HEK293T (cell line): ENCODE measurements around the gene TNFRSF11A.
A peak's percentile ranks its signal among the peaks of the same experiment; 100 is the strongest.

ENCODE experiments used
- CTCF ChIA-PET: fragments of 350-600 bp; formaldehyde crosslinking; extraction: SDS; loops from one replicate; lab custom pipeline; 2021; ENCODE audit warnings: antibody characterized with exemption, inconsistent platforms; lab: Yijun Ruan, JAX
- POLR2A ChIA-PET: fragments of 350-600 bp; formaldehyde crosslinking; extraction: SDS; loops from one replicate; lab custom pipeline; 2020; ENCODE audit warnings: antibody characterized with exemption, inconsistent platforms; lab: Yijun Ruan, JAX
- DNase-seq: peaks from one replicate; pipeline ENCODE4 v3.0.0; 2012; ENCODE audit warnings: mixed read lengths; ENCODE audit errors: extremely low spot score
- ARNT ChIP-seq: fragments of 450-650 bp; IDR thresholded peaks from 2 replicates; pipeline ENCODE4 v1.6.1; 2017; ENCODE audit warnings: mild to moderate bottlenecking
- BHLHE40 ChIP-seq: fragments of 450-650 bp; IDR thresholded peaks from 2 replicates; pipeline ENCODE4 v1.6.1; 2016; ENCODE audit warnings: mild to moderate bottlenecking, moderate library complexity, borderline replicate concordance
- CTBP1 ChIP-seq: fragments of 450-650 bp; IDR thresholded peaks from 2 replicates; pipeline ENCODE4 v1.6.1; 2016; ENCODE audit warnings: borderline replicate concordance
- ELF4 ChIP-seq: fragments of 450-650 bp; IDR thresholded peaks from 2 replicates; pipeline ENCODE4 v1.6.1; 2017; ENCODE audit warnings: antibody characterized with exemption
- FOXA1 ChIP-seq: fragments of 450-650 bp; IDR thresholded peaks from 2 replicates; pipeline ENCODE4 v1.6.1; 2016; ENCODE audit warnings: mild to moderate bottlenecking
- FOXK2 ChIP-seq: fragments of 450-650 bp; IDR thresholded peaks from 2 replicates; pipeline ENCODE4 v1.6.1; 2016; ENCODE audit warnings: mild to moderate bottlenecking
- FOXM1 ChIP-seq: fragments of 450-650 bp; IDR thresholded peaks from 2 replicates; pipeline ENCODE4 v1.6.1; 2017; ENCODE audit warnings: mild to moderate bottlenecking, borderline replicate concordance
- HDGF ChIP-seq: fragments of 450-650 bp; IDR thresholded peaks from 2 replicates; pipeline ENCODE4 v1.6.1; 2017; ENCODE audit warnings: antibody characterized with exemption, borderline replicate concordance
- L3MBTL2 ChIP-seq: fragments of 450-650 bp; conservative IDR thresholded peaks from 2 replicates; pipeline ENCODE4 v1.6.1; 2016; ENCODE audit warnings: mild to moderate bottlenecking
- LEF1 ChIP-seq: fragments of 450-650 bp; IDR thresholded peaks from 2 replicates; pipeline ENCODE4 v1.6.1; 2017; ENCODE audit warnings: mild to moderate bottlenecking, borderline replicate concordance
- NFRKB ChIP-seq: fragments of 450-650 bp; IDR thresholded peaks from 2 replicates; pipeline ENCODE4 v1.6.1; 2016; ENCODE audit warnings: mild to moderate bottlenecking, moderate library complexity
- PKNOX1 ChIP-seq: fragments of 450-650 bp; IDR thresholded peaks from 2 replicates; pipeline ENCODE4 v1.6.1; 2016
- SP1 ChIP-seq: fragments of 450-650 bp; IDR thresholded peaks from 2 replicates; pipeline ENCODE4 v1.6.1; 2017
- SUZ12 ChIP-seq: fragments of 450-650 bp; IDR thresholded peaks from 2 replicates; pipeline ENCODE4 v1.6.1; 2016; ENCODE audit warnings: mild to moderate bottlenecking
- TARDBP ChIP-seq: fragments of 450-650 bp; IDR thresholded peaks from 2 replicates; pipeline ENCODE4 v1.6.1; 2016
- ZNF384 ChIP-seq: fragments of 450-650 bp; IDR thresholded peaks from 2 replicates; pipeline ENCODE4 v1.6.1; 2016

Gene TNFRSF11A

GRCh38 chr18:62327977-62328376 lies 2.9 kb downstream of the TNFRSF11A start:
- DNase-seq = no peak
- CTCF ChIA-PET = interaction anchor here (0.6 kb wide), 1 partner anchor 654 kb away, joined by 3 read pairs; no protein-coding TSS in a partner anchor
- POLR2A ChIA-PET = no interaction called here
- TF ChIP-seq HDGF = no peak
- TF ChIP-seq LEF1 = no peak
- no peak for TF ChIP-seq CTBP1
- no peak for TF ChIP-seq L3MBTL2
- no peak for TF ChIP-seq PKNOX1
- no peak for TF ChIP-seq BHLHE40
- TF ChIP-seq NFRKB = no peak
- TF ChIP-seq ZNF384 = no peak
- no peak for TF ChIP-seq ELF4
- TF ChIP-seq TARDBP = no peak

- DNase-seq = no peak
- POLR2A ChIA-PET = no interaction called here
- TF ChIP-seq ELF4 (no peak), TARDBP (no peak), ZNF384 (no peak), PKNOX1 (peak; percentile 72), ARNT (no peak), SUZ12 (no peak)
- CTCF ChIA-PET = interaction anchor here (0.9 kb wide), 1 partner anchor 14 kb away, joined by 3 read pairs; no protein-coding TSS in a partner anchor
Observed at GRCh38 chr18:62328586-62329525, 3.7 kb downstream of the TNFRSF11A start.

GRCh38 chr18:62329691-62330454 lies 4.8 kb downstream of the TNFRSF11A start:
- CTCF ChIA-PET = interaction anchor here (0.6 to 0.9 kb wide), 2 partner anchors 13 to 23 kb away, joined by 3 read pairs; no protein-coding TSS in a partner anchor
- no peak for DNase-seq
- POLR2A ChIA-PET = no interaction called here
- TF ChIP-seq NFRKB (no peak), HDGF (no peak), LEF1 (no peak), CTBP1 (no peak), ARNT (no peak), L3MBTL2 (no peak), SUZ12 (no peak), ELF4 (no peak), FOXA1 (no peak), FOXM1 (no peak), SP1 (no peak), PKNOX1 (no peak), BHLHE40 (no peak), ZNF384 (no peak)

GRCh38 chr18:62330650-62331049 lies 5.5 kb downstream of the TNFRSF11A start:
- CTCF ChIA-PET = interaction anchor here (0.6 kb wide), 1 partner anchor 23 kb away, joined by 3 read pairs; no protein-coding TSS in a partner anchor
- POLR2A ChIA-PET = no interaction called here
- TF ChIP-seq CTBP1 (no peak), HDGF (no peak), ARNT (no peak), ELF4 (no peak), BHLHE40 (no peak), PKNOX1 (peak; percentile 52; the same call in 1 of the 2 replicates), L3MBTL2 (no peak)
- no peak for DNase-seq

- ChIA-PET POLR2A (interaction anchor here (0.6 kb wide), 1 partner anchor 656 kb away, joined by 3 read pairs; no protein-coding TSS in a partner anchor), CTCF (no interaction called here)
- no peak for DNase-seq
- no peak for TF ChIP-seq BHLHE40
- TF ChIP-seq FOXK2 = no peak
- no peak for TF ChIP-seq ELF4
- no peak for TF ChIP-seq L3MBTL2
- no peak for TF ChIP-seq FOXM1
- TF ChIP-seq SP1 = no peak
- no peak for TF ChIP-seq SUZ12
- TF ChIP-seq FOXA1 = no peak
- no peak for TF ChIP-seq LEF1
- TF ChIP-seq NFRKB = no peak
- TF ChIP-seq ZNF384 = no peak
- no peak for TF ChIP-seq CTBP1
Observed at GRCh38 chr18:62331581-62332356, 6.7 kb downstream of the TNFRSF11A start.
